HepG2 (cell line): ENCODE measurements around the gene NTM. TPM values are rescaled to one million over a fixed set of nuclear protein-coding genes. Genes with fewer than 3 reads are reported as not detected.

Experiments used
- ATAC-seq: fragments of 200-7000 bp; cut with Tn5 transposase; 3 replicates; pipeline ENCODE4 v1.9.1; 2020; ENCODE audit warnings: mild to moderate bottlenecking, moderate library complexity
- BruUV-seq: library from RNA; stranded (reverse); fragments of 400-500 nt; replicated peaks from 2 replicates; lab custom pipeline; 2021; lab: Mats Ljungman, UMichigan
- CTCF ChIA-PET: fragments of 300-600 bp; formaldehyde crosslinking; extraction: SDS; loops from one replicate; lab custom pipeline; 2021; ENCODE audit warnings: low total read pairs, inconsistent platforms, low intra/inter-chr PET ratio; lab: Yijun Ruan, JAX
- POLR2A ChIA-PET: fragments of 350-600 bp; sonication (Branson Sonifier 250); formaldehyde crosslinking; loops from one replicate; lab custom pipeline; 2020; ENCODE audit warnings: antibody characterized with exemption, inconsistent platforms; lab: Yijun Ruan, JAX
- DNase-seq: peaks from one replicate; pipeline ENCODE4 v3.0.0-alpha.2; 2015; ENCODE audit warnings: low spot score
- FAIRE-seq: peaks from 3 replicates; lab custom pipeline; 2011; peaks lifted over from hg19 to GRCh38; lab: Jason Lieb, UNC
- H2AFZ ChIP-seq: one replicate; pipeline ENCODE4 v1.6.1; 2011; ENCODE audit warnings: low read length, inconsistent platforms
- H3K27ac ChIP-seq: fragments of 300-600 bp; 3 replicates; pipeline ENCODE4 v1.8.0; 2011; ENCODE audit warnings: mixed run types, mild to moderate bottlenecking, mixed read lengths, low read length, inconsistent platforms; ENCODE audit not compliant: insufficient read depth; ENCODE audit errors: extremely low read length
- H3K27me3 ChIP-seq, 2 experiments: fragments of 200-600 bp in 1 of 2; 2 replicates in 1 of 2; 3 replicates in 1 of 2; pipeline versions ENCODE4 v1.6.0 to v1.8.0; 2011; ENCODE audit warnings: low read length in 2 of 2, mild to moderate bottlenecking in 2 of 2, moderate library complexity in 2 of 2, inconsistent platforms in 1 of 2; ENCODE audit not compliant: insufficient read depth in 2 of 2, control insufficient read depth in 1 of 2
- H3K36me3 ChIP-seq, 2 experiments: fragments of 200-600 bp in 1 of 2; replicated peaks in 1 of 2; 2 replicates in 1 of 2; 3 replicates in 1 of 2; pipeline versions ENCODE4 v1.5.1 to v1.8.0; 2011; ENCODE audit warnings: low read length in 2 of 2, inconsistent platforms in 1 of 2; ENCODE audit not compliant: insufficient read depth in 2 of 2, control insufficient read depth in 1 of 2
- H3K4me1 ChIP-seq: 2 replicates; pipeline ENCODE4 v1.5.1; 2012; ENCODE audit warnings: low read length, inconsistent platforms; ENCODE audit not compliant: insufficient read depth
- H3K4me2 ChIP-seq: 2 replicates; pipeline ENCODE4 v1.6.0; 2011; ENCODE audit warnings: low read depth, low read length, inconsistent platforms
- H3K4me3 ChIP-seq, 3 experiments: fragments of 200-600 bp in 1 of 3; sonication (generic), shearing (Covaris generic) in 1 of 3; replicated peaks in 1 of 3; 2 replicates each; pipeline ENCODE4 v1.5.1; 2011 to 2016; ENCODE audit warnings: low read length in 3 of 3, inconsistent platforms in 2 of 3, low read depth in 2 of 3, mild to moderate bottlenecking in 2 of 3, control low read depth in 1 of 3, mixed read lengths in 1 of 3; ENCODE audit not compliant: insufficient read depth in 1 of 3
- H3K79me2 ChIP-seq: one replicate; pipeline ENCODE4 v1.6.1; 2011; ENCODE audit warnings: low read length, inconsistent platforms; ENCODE audit not compliant: insufficient read depth
- H3K9ac ChIP-seq: 2 replicates; pipeline ENCODE4 v1.6.0; 2011; ENCODE audit warnings: mild to moderate bottlenecking, low read depth, low read length, inconsistent platforms; ENCODE audit not compliant: insufficient read depth
- H3K9me3 ChIP-seq: 2 replicates; pipeline ENCODE4 v1.5.1; 2012; ENCODE audit warnings: mild to moderate bottlenecking, low read length
- H4K20me1 ChIP-seq: 2 replicates; pipeline ENCODE4 v1.6.0; 2011; ENCODE audit warnings: inconsistent platforms, mild to moderate bottlenecking, low read length, moderate library complexity; ENCODE audit not compliant: insufficient read depth
- JUN ChIP-seq: sonication (generic); formaldehyde crosslinking; IDR thresholded peaks from 2 replicates; pipeline ENCODE4 v1.4.0; 2020; ENCODE audit warnings: mild to moderate bottlenecking, missing genetic modification reagents
- TCF7L2 ChIP-seq: IDR thresholded peaks from 2 replicates; pipeline ENCODE4 v1.6.1; 2011; ENCODE audit warnings: mild to moderate bottlenecking, low read depth, low read length, moderate library complexity
- THAP11 ChIP-seq: IDR thresholded peaks from 2 replicates; pipeline ENCODE4 v1.6.1; 2016; ENCODE audit warnings: missing biosample characterization, missing genetic modification reagents
- WIZ ChIP-seq: sonication (generic); formaldehyde crosslinking; IDR thresholded peaks from 2 replicates; pipeline ENCODE4 v1.5.1; 2020; ENCODE audit warnings: mild to moderate bottlenecking, missing genetic modification reagents
- ZFX ChIP-seq: sonication (generic); formaldehyde crosslinking; IDR thresholded peaks from 2 replicates; pipeline ENCODE4 v1.4.0; 2020; ENCODE audit warnings: mild to moderate bottlenecking, low read depth, missing genetic modification reagents, moderate library complexity
- ZNF570 ChIP-seq: sonication (generic); formaldehyde crosslinking; IDR thresholded peaks from 2 replicates; pipeline ENCODE4 v1.4.0; 2020; ENCODE audit warnings: mild to moderate bottlenecking, missing genetic modification reagents, borderline replicate concordance
- ZNF703 ChIP-seq: sonication (generic); formaldehyde crosslinking; IDR thresholded peaks from 2 replicates; pipeline ENCODE4 v1.5.1; 2020; ENCODE audit warnings: missing genetic modification reagents, mild to moderate bottlenecking, moderate library complexity, borderline replicate concordance
- WGBS: methylation state at CpG from one replicate; pipeline ENCODE4 v1.1.6; 2017; ENCODE audit warnings: low lambda C conversion rate; 5-methylcytosine and 5-hydroxymethylcytosine counted together
- in situ Hi-C: cut with HindIII; loops from 2 replicates; pipeline ENCODE4 v1.10.0; 2017; ENCODE audit warnings: low pct_unique_long_range_greater_than_20kb; ENCODE audit not compliant: extremely low pct_ligation_motif_present
- intact Hi-C: fragments of 100-400 bp; cut with micrococcal nuclease; formaldehyde crosslinking; loops from one replicate; pipeline ENCODE4 v1.10.0; 2022; ENCODE audit not compliant: unreplicated experiment
- polyA plus RNA-seq, 8 experiments: library from polyadenylated mRNA; depleted of rRNA in 3 of 8; stranded (reverse) in 7 of 8; unstranded in 1 of 8; fragments of >200 nt; fragmentation: Illumina TruSeq in 4 of 8; extraction: Trizol in 4 of 8; gene quantifications; 2 replicates each; pipeline versions ENCODE4 v1.2.1 to v1.2.3, GENCODE V29; 2011 to 2016; ENCODE audit warnings: low read depth in 4 of 8, missing spikeins in 1 of 8, mixed read lengths in 1 of 8; ENCODE audit not compliant: insufficient read depth in 1 of 8
- total RNA-seq, 5 experiments: library from RNA; depleted of rRNA; stranded (reverse); fragments of >200 nt; fragmentation: Illumina TruSeq; extraction: Trizol; gene quantifications; 2 replicates each; pipeline ENCODE4 v1.2.3, GENCODE V29; 2016; ENCODE audit warnings: low read depth in 1 of 5
- TF ChIP-seq, protein P1 (sequence below): IDR thresholded peaks from 2 replicates; pipeline ENCODE4 v1.6.1; 2016; ENCODE audit warnings: missing genetic modification reagents, missing compliant biosample characterization
- TF ChIP-seq, protein P2 (sequence below): IDR thresholded peaks from 2 replicates; pipeline ENCODE4 v1.6.1; 2016; ENCODE audit warnings: low read depth
- TF ChIP-seq, protein P3 (sequence below): IDR thresholded peaks from 2 replicates; pipeline ENCODE4 v1.6.1; 2018; ENCODE audit warnings: missing genetic modification reagents, mild to moderate bottlenecking, missing compliant biosample characterization

The NTM gene
- total and polyA plus RNA-seq, 2 of the 13 experiments (the other 11 are each of a cell fraction or from before 2014, with no cell fraction given): not detected

- Histone ChIP-seq H3K4me1 (no peaks in the 10 kb centered on the region), H3K4me3 (no peak overlapping the region), H3K36me3 (no peaks in the 10 kb centered on the region), H3K27me3 (peaks cover 0 to 3% of the 10 kb centered on the region in 2 experiments; a peak in 3 of 5 replicates)
- CTCF ChIA-PET: no interaction called here
- no peak for TF ChIP-seq WIZ (CRISPR knock-in tag)
- TF ChIP-seq, protein P1, sequence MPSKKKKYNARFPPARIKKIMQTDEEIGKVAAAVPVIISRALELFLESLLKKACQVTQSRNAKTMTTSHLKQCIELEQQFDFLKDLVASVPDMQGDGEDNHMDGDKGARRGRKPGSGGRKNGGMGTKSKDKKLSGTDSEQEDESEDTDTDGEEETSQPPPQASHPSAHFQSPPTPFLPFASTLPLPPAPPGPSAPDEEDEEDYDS (CRISPR knock-in tag): no peak
- TF ChIP-seq, protein P2, sequence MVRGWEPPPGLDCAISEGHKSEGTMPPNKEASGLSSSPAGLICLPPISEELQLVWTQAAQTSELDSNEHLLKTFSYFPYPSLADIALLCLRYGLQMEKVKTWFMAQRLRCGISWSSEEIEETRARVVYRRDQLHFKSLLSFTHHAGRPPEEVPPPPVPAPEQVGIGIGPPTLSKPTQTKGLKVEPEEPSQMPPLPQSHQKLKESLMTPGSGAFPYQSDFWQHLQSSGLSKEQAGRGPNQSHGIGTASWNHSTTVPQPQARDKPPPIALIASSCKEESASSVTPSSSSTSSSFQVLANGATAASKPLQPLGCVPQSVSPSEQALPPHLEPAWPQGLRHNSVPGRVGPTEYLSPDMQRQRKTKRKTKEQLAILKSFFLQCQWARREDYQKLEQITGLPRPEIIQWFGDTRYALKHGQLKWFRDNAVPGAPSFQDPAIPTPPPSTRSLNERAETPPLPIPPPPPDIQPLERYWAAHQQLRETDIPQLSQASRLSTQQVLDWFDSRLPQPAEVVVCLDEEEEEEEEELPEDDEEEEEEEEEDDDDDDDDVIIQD (CRISPR knock-in tag): no peak
- TF ChIP-seq ZNF703: no peak
- TF ChIP-seq TCF7L2: no peak
- no peak for TF ChIP-seq ZFX (CRISPR knock-in tag)
- TF ChIP-seq JUN (CRISPR knock-in tag): no peak
- no peak for TF ChIP-seq ZNF570
- TF ChIP-seq THAP11 (CRISPR knock-in tag): no peak
- TF ChIP-seq, protein P3, sequence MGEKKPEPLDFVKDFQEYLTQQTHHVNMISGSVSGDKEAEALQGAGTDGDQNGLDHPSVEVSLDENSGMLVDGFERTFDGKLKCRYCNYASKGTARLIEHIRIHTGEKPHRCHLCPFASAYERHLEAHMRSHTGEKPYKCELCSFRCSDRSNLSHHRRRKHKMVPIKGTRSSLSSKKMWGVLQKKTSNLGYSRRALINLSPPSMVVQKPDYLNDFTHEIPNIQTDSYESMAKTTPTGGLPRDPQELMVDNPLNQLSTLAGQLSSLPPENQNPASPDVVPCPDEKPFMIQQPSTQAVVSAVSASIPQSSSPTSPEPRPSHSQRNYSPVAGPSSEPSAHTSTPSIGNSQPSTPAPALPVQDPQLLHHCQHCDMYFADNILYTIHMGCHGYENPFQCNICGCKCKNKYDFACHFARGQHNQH: no peak
- TF ChIP-seq, all 625 proteins: peak for 0
- ATAC-seq (no peak), FAIRE-seq (no peak), DNase-seq (no peak)
- in situ Hi-C loops (no loop called here), intact Hi-C loops (no loop called here)
- H3K9ac ChIP-seq: no peak overlapping the region
- no peaks in the 10 kb centered on the region for H3K9me3 ChIP-seq
- no TSS peak for BruUV-seq
- POLR2A ChIA-PET: no interaction called here
- 26% methylated on average over 4 of the region's 4 CpGs for WGBS
- no peaks in the 10 kb centered on the region for H3K79me2 ChIP-seq
- H2AFZ ChIP-seq: no peak overlapping the region
- no peaks in the 10 kb centered on the region for H4K20me1 ChIP-seq
- H3K4me2 ChIP-seq: no peak overlapping the region
- no peak overlapping the region for H3K27ac ChIP-seq
Observed at GRCh38 chr11:131767421-131767820, 397.0 kb downstream of the NTM start.
